ENCODE measurements around the gene LRATD1. TPM values are rescaled to one million over a fixed set of nuclear protein-coding genes. Genes with fewer than 3 reads are reported as not detected.
A peak's percentile ranks its signal among the peaks of the same experiment; 100 is the strongest.

LRATD1 gene
- total RNA-seq, 1 donor from 2014 or later, result not detected

DNA sequence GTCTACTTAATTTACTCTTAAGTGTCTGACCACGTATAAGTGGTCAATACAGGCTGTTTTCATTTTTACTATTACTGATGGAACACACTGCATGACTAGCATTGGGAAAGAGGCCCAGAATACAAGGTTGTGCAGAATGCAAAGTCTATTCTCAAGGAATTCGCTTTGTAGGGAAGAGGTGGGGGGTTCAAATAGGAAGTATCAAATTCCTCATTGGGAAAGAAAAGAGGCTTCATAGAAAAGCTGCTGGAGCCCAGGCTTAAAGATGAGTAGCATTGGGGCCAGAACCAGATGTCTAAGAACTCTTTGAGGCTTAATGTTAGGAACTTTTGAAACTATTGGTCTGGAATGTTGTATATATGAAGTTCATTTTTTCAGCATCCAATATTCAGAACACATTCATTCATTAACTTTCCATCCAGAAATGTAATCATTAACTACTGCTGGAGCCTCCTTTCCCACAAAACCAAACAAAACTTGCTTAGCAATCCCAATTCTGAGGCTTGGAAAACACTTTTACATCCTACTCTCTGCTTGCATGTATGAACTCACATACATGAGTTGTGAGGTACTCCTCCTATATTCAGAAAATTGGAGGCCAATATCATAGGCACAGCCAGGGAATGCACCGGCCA lies 994 bp upstream of the LRATD1 start:
- peak overlapping the region; percentile 51 for H3K4me3 Mint-ChIP-seq (ENCODE audit: unreplicated experiment)
- peaks cover 67% of the 10 kb centered on the region for H3K27me3 Mint-ChIP-seq (ENCODE audit: unreplicated experiment)
- no peak overlapping the region for H3K27ac Mint-ChIP-seq (ENCODE audit: unreplicated experiment)
- TF ChIP-seq, protein P1, sequence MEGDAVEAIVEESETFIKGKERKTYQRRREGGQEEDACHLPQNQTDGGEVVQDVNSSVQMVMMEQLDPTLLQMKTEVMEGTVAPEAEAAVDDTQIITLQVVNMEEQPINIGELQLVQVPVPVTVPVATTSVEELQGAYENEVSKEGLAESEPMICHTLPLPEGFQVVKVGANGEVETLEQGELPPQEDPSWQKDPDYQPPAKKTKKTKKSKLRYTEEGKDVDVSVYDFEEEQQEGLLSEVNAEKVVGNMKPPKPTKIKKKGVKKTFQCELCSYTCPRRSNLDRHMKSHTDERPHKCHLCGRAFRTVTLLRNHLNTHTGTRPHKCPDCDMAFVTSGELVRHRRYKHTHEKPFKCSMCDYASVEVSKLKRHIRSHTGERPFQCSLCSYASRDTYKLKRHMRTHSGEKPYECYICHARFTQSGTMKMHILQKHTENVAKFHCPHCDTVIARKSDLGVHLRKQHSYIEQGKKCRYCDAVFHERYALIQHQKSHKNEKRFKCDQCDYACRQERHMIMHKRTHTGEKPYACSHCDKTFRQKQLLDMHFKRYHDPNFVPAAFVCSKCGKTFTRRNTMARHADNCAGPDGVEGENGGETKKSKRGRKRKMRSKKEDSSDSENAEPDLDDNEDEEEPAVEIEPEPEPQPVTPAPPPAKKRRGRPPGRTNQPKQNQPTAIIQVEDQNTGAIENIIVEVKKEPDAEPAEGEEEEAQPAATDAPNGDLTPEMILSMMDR (IDR thresholded peaks at IDR 0.05), result no peak
- H3K36me3 Mint-ChIP-seq (ENCODE audit: unreplicated experiment), result no peaks in the 10 kb centered on the region
- H3K4me1 Mint-ChIP-seq (ENCODE audit: unreplicated experiment), result peaks cover 18% of the 10 kb centered on the region
- DNase-seq (ENCODE audit: extremely low spot score, unreplicated experiment), result no peak
- H3K9me3 Mint-ChIP-seq (ENCODE audit: unreplicated experiment), result no peaks in the 10 kb centered on the region

DNA sequence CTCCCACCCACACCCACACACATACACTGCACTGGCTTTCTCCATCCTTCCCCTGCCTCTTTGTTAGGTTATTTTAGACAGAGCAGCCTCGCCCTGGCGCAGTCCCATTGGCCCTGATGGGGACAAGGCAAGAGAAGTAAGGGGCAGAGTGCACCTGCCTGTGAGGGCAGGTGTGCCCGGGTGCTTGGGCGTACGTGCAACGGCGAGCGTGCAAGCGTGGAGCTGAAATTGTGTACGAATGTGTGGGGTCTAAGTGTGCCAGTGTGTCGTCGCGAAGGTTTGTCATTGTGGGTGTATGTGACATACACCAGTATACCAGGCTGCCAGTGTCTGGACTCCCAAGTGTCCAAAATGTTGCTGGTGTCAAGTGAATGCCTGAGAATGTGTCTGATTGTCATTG lies 544 bp downstream of the LRATD1 start:
- H3K36me3 Mint-ChIP-seq (ENCODE audit: unreplicated experiment), result no peaks in the 10 kb centered on the region
- TF ChIP-seq, protein P1 (IDR thresholded peaks at IDR 0.05), result no peak
- H3K4me1 Mint-ChIP-seq (ENCODE audit: unreplicated experiment), result peaks cover 18% of the 10 kb centered on the region
- no peak for DNase-seq (ENCODE audit: extremely low spot score, unreplicated experiment)
- H3K27me3 Mint-ChIP-seq (ENCODE audit: unreplicated experiment), result peaks cover 79% of the 10 kb centered on the region
- no peak overlapping the region for H3K4me3 Mint-ChIP-seq (ENCODE audit: unreplicated experiment)
- no peaks in the 10 kb centered on the region for H3K9me3 Mint-ChIP-seq (ENCODE audit: unreplicated experiment)
- no peak overlapping the region for H3K27ac Mint-ChIP-seq (ENCODE audit: unreplicated experiment)

DNA sequence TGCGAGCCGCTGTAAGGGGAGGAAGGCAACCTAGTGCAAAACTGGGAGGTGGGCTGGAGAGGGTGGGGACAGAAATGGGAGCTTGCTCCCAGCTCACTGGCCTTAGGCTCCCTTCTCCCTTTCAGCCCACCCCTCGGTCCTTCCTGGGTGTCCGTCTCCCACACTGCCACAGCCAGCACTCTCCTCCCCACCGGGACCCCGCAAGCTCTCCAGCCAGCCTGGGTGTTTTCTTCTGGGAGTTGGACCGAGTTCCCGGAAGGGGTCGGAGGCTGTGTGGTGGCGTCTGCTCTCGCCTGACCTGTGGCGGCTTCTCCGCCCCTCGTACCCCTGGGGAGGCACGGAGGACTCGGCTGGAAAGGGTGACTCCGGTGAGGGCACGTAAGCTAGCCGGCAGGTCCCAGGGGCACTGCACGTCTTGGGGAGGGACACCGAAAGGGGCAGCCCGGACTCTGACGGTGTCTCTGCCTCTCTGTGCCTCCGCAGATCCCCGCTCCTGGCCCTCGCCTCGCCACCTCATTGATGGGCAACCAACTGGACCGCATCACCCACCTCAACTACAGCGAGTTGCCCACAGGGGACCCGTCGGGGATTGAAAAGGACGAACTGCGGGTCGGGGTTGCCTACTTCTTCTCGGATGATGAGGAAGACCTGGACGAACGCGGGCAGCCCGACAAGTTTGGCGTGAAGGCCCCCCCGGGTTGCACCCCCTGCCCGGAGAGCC lies 1.1 kb downstream of the LRATD1 start:
- Mint-ChIP-seq H3K36me3 (ENCODE audit: unreplicated experiment) (no peaks in the 10 kb centered on the region), H3K9me3 (ENCODE audit: unreplicated experiment) (no peaks in the 10 kb centered on the region), H3K4me1 (ENCODE audit: unreplicated experiment) (peaks cover 18% of the 10 kb centered on the region), H3K27ac (ENCODE audit: unreplicated experiment) (no peak overlapping the region), H3K27me3 (ENCODE audit: unreplicated experiment) (peaks cover 79% of the 10 kb centered on the region), H3K4me3 (ENCODE audit: unreplicated experiment) (no peak overlapping the region)
- TF ChIP-seq, protein P1 (IDR thresholded peaks at IDR 0.05), result no peak
- DNase-seq (ENCODE audit: extremely low spot score, unreplicated experiment), result no peak

DNA sequence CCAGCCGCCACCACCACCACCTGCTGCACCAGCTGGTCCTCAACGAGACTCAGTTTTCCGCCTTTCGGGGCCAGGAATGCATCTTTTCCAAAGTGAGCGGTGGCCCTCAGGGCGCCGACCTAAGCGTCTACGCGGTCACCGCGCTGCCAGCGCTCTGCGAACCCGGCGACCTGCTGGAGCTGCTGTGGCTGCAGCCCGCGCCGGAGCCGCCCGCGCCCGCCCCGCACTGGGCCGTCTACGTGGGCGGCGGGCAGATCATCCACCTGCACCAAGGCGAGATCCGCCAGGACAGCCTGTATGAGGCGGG lies 1.6 kb downstream of the LRATD1 start:
- TF ChIP-seq, protein P1 (IDR thresholded peaks at IDR 0.05), result no peak
- Mint-ChIP-seq H3K27ac (ENCODE audit: unreplicated experiment) (no peak overlapping the region), H3K27me3 (ENCODE audit: unreplicated experiment) (peaks cover 80% of the 10 kb centered on the region), H3K4me3 (ENCODE audit: unreplicated experiment) (no peak overlapping the region), H3K4me1 (ENCODE audit: unreplicated experiment) (peaks cover 18% of the 10 kb centered on the region), H3K36me3 (ENCODE audit: unreplicated experiment) (no peaks in the 10 kb centered on the region), H3K9me3 (ENCODE audit: unreplicated experiment) (no peaks in the 10 kb centered on the region)
- no peak for DNase-seq (ENCODE audit: extremely low spot score, unreplicated experiment)

DNA sequence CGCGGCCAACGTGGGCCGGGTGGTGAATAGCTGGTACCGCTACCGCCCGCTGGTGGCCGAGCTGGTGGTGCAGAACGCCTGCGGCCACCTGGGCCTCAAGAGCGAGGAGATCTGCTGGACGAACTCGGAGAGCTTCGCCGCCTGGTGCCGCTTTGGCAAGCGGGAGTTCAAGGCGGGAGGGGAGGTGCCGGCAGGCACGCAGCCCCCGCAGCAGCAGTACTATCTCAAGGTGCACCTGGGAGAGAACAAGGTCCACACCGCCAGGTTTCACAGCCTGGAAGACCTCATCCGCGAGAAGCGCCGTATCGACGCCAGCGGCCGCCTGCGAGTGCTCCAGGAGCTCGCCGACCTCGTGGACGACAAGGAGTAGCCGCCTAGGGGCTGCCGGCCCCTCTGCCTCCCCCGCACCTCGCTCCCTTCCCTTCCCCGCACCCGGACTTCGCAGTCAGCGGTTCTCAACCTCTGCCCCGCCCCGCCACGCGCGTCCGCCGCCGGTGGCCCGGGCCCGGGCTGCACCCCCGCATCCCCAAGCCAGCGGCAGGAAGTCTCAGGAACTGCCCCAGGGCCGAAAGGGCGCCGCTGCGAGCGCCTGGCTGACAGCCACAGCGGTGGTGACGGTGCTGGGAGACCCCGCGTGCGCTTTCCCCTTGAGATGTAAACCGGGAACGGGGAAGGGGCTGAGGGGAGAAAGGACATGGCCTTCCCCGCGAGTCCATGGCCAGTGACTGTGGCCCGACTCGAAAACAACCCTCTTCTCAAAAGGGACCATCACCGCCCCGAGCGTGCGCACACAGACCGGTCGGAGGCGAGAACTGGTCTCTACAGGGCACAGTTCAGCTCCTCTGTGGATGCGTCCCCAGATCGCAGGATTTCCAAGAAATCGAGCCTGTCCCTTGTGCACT lies 2.2 kb downstream of the LRATD1 start:
- Mint-ChIP-seq H3K4me3 (ENCODE audit: unreplicated experiment) (peak overlapping the region; percentile 63), H3K9me3 (ENCODE audit: unreplicated experiment) (no peaks in the 10 kb centered on the region), H3K27me3 (ENCODE audit: unreplicated experiment) (peaks cover 78% of the 10 kb centered on the region), H3K36me3 (ENCODE audit: unreplicated experiment) (no peaks in the 10 kb centered on the region), H3K27ac (ENCODE audit: unreplicated experiment) (no peak overlapping the region), H3K4me1 (ENCODE audit: unreplicated experiment) (peaks cover 18% of the 10 kb centered on the region)
- no peak for DNase-seq (ENCODE audit: extremely low spot score, unreplicated experiment)
- TF ChIP-seq, protein P1 (IDR thresholded peaks at IDR 0.05), result peak; percentile 60
